A549 (cell line): ENCODE data around the gene MAGI2. TPM values are rescaled to one million over a fixed set of nuclear protein-coding genes. Genes with fewer than 3 reads are reported as not detected.

Experiments used
- ATAC-seq, 2 experiments: fragments of 200-7000 bp in 1 of 2; fragments of >200 bp in 1 of 2; cut with Nextera tagmentation in 1 of 2; cut with Tn5 transposase in 1 of 2; 3 replicates each; pipeline versions ENCODE4 v1.8.0 to v1.9.1; 2018 to 2020; ENCODE audit warnings: mild to moderate bottlenecking in 1 of 2, moderate library complexity in 1 of 2
- CTCF ChIA-PET: fragments of 300-600 bp; sonication (Branson Sonifier 250); formaldehyde crosslinking; extraction: SDS; loops from one replicate; lab custom pipeline; 2021; ENCODE audit warnings: antibody characterized with exemption, inconsistent platforms; lab: Yijun Ruan, JAX
- POLR2A ChIA-PET: fragments of 350-600 bp; formaldehyde crosslinking; extraction: SDS; loops from one replicate; lab custom pipeline; 2021; ENCODE audit warnings: antibody characterized with exemption, inconsistent platforms; lab: Yijun Ruan, JAX
- DNase-seq, 2 experiments: peaks; one replicate each; pipeline versions ENCODE4 v3.0.0 to v3.0.0-alpha.2; 2011 to 2016; ENCODE audit warnings: low read depth in 1 of 2, low spot score in 1 of 2
- FAIRE-seq: peaks from 2 replicates; lab custom pipeline; 2011; peaks lifted over from hg19 to GRCh38; lab: Jason Lieb, UNC
- H3K27ac ChIP-seq, 2 experiments: fragments of >200 bp; sonication (Bioruptor Twin); formaldehyde crosslinking; 3 replicates each; pipeline ENCODE4 v1.5.1; 2016 to 2017
- H3K4me1 ChIP-seq: fragments of >200 bp; sonication (Bioruptor Twin); formaldehyde crosslinking; 3 replicates; pipeline ENCODE4 v1.6.1; 2016
- H3K4me2 ChIP-seq: fragments of >200 bp; sonication (Bioruptor Twin); formaldehyde crosslinking; 3 replicates; pipeline ENCODE4 v1.6.1; 2016
- H3K4me3 ChIP-seq: fragments of >200 bp; sonication (Bioruptor Twin); formaldehyde crosslinking; 3 replicates; pipeline ENCODE4 v1.5.1; 2016
- H3K9me3 ChIP-seq: fragments of >200 bp; sonication (Bioruptor Twin); formaldehyde crosslinking; 3 replicates; pipeline ENCODE4 v1.6.1; 2016
- BHLHE40 ChIP-seq: IDR thresholded peaks from 2 replicates; pipeline ENCODE4 v1.6.1; 2012; ENCODE audit warnings: low read depth, low read length, inconsistent platforms
- CBX2 ChIP-seq: fragments of 200-600 bp; sonication (generic); IDR thresholded peaks from 2 replicates; pipeline ENCODE4 v1.6.1; 2016; ENCODE audit warnings: low read depth, mild to moderate bottlenecking, borderline replicate concordance
- CBX8 ChIP-seq: fragments of 200-600 bp; sonication (generic); IDR thresholded peaks from 2 replicates; pipeline ENCODE4 v1.6.1; 2016
- CHD4 ChIP-seq: fragments of 200-600 bp; sonication (generic); IDR thresholded peaks from 2 replicates; pipeline ENCODE4 v1.6.1; 2016; ENCODE audit warnings: antibody characterized with exemption, mild to moderate bottlenecking, borderline replicate concordance
- ESRRA ChIP-seq: fragments of 150-350 bp; IDR thresholded peaks from 2 replicates; pipeline ENCODE4 v1.6.1; 2014; ENCODE audit warnings: mild to moderate bottlenecking, low read length, borderline replicate concordance
- FOSB ChIP-seq: fragments of 250-450 bp; sonication (Bioruptor Pico); IDR thresholded peaks from 2 replicates; pipeline ENCODE4 v1.5.0; 2020; ENCODE audit warnings: mild to moderate bottlenecking, moderate library complexity
- HEYL ChIP-seq: fragments of 250-450 bp; sonication (Bioruptor Pico); IDR thresholded peaks from 2 replicates; pipeline ENCODE4 v1.8.0; 2021; ENCODE audit warnings: mild to moderate bottlenecking, moderate library complexity
- KDM1A ChIP-seq: fragments of 200-600 bp; sonication (generic); IDR thresholded peaks from 2 replicates; pipeline ENCODE4 v1.6.1; 2016; ENCODE audit warnings: low read depth, mild to moderate bottlenecking
- KDM5A ChIP-seq: fragments of 200-600 bp; sonication (generic); IDR thresholded peaks from 2 replicates; pipeline ENCODE4 v1.6.1; 2016; ENCODE audit warnings: antibody characterized with exemption, mild to moderate bottlenecking
- MAFK ChIP-seq: fragments of 450-650 bp; IDR thresholded peaks from 2 replicates; pipeline ENCODE4 v1.6.1; 2014; ENCODE audit not compliant: partially characterized antibody
- MAZ ChIP-seq: fragments of 150-350 bp; IDR thresholded peaks from 2 replicates; pipeline ENCODE4 v1.6.1; 2014; ENCODE audit warnings: antibody characterized with exemption, low read depth, low read length, borderline replicate concordance
- MYC ChIP-seq: IDR thresholded peaks from 2 replicates; pipeline ENCODE4 v1.6.1; 2012; ENCODE audit warnings: mild to moderate bottlenecking, inconsistent platforms, low read length, improper control_type of control experiment, borderline replicate concordance
- NFE2L2 ChIP-seq: fragments of 150-350 bp; conservative IDR thresholded peaks from 2 replicates; pipeline ENCODE4 v1.6.1; 2014; ENCODE audit warnings: low read length
- PHF8 ChIP-seq: fragments of 200-600 bp; sonication (generic); IDR thresholded peaks from 2 replicates; pipeline ENCODE4 v1.6.1; 2016; ENCODE audit warnings: low read depth, mild to moderate bottlenecking, antibody characterized with exemption, moderate library complexity, borderline replicate concordance
- POLR2AphosphoS2 ChIP-seq: conservative IDR thresholded peaks from 2 replicates; pipeline ENCODE4 v1.6.1; 2012; ENCODE audit warnings: low read length, improper control_type of control experiment, inconsistent platforms
- RAD21 ChIP-seq, 2 experiments: fragments of >200 bp in 1 of 2; sonication (Bioruptor Twin) in 1 of 2; formaldehyde crosslinking in 1 of 2; IDR thresholded peaks in 1 of 2; conservative IDR thresholded peaks in 1 of 2; 2 replicates in 1 of 2; 3 replicates in 1 of 2; pipeline ENCODE4 v1.6.1; 2012 to 2018; ENCODE audit warnings: inconsistent platforms in 1 of 2
- RARB ChIP-seq: fragments of 250-450 bp; sonication (Bioruptor Pico); IDR thresholded peaks from 2 replicates; pipeline ENCODE4 v1.8.0; 2021; ENCODE audit warnings: mild to moderate bottlenecking, moderate library complexity
- ZC3H11A ChIP-seq: fragments of 450-650 bp; IDR thresholded peaks from 2 replicates; pipeline ENCODE4 v1.6.1; 2014; ENCODE audit warnings: antibody characterized with exemption, mild to moderate bottlenecking
- ZNF302 ChIP-seq: fragments of 250-450 bp; sonication (Bioruptor Pico); IDR thresholded peaks from 2 replicates; pipeline ENCODE4 v1.9.0; 2021; ENCODE audit warnings: inconsistent platforms, mild to moderate bottlenecking, moderate library complexity
- ZSCAN20 ChIP-seq: fragments of 250-450 bp; sonication (Bioruptor Pico); IDR thresholded peaks from 2 replicates; pipeline ENCODE4 v1.8.0; 2022; ENCODE audit warnings: mild to moderate bottlenecking, moderate library complexity
- WGBS: methylation state at CpG from one replicate; pipeline ENCODE4 v1.1.6; 2017; ENCODE audit errors: missing lambda C conversion rate; 5-methylcytosine and 5-hydroxymethylcytosine counted together
- polyA plus RNA-seq, 4 experiments: library from polyadenylated mRNA; depleted of rRNA in 3 of 4; stranded (reverse); fragments of >200 nt; fragmentation: RNase III in 1 of 4; extraction: RNeasy Plus Mini Kit Qiagen cat#74134 plus additional on column Dnase treatment in 1 of 4; gene quantifications; 2 replicates in 3 of 4; 3 replicates in 1 of 4; pipeline ENCODE4 v1.2.3, GENCODE V29; 2011 to 2017
- TF ChIP-seq, protein P1 (sequence below): fragments of >200 bp; sonication (Bioruptor Twin); formaldehyde crosslinking; IDR thresholded peaks from 3 replicates; pipeline ENCODE4 v1.5.1; 2016
- TF ChIP-seq, protein P2 (sequence below): fragments of 250-450 bp; sonication (Bioruptor Pico); IDR thresholded peaks from 2 replicates; pipeline ENCODE4 v1.5.0; 2020; ENCODE audit warnings: low read depth, mild to moderate bottlenecking, moderate library complexity
- TF ChIP-seq, protein P3 (sequence below): fragments of >200 bp; sonication (Bioruptor Twin); formaldehyde crosslinking; IDR thresholded peaks from 2 replicates; pipeline ENCODE4 v1.6.1; 2016
- TF ChIP-seq, protein P4 (sequence below): IDR thresholded peaks from 2 replicates; pipeline ENCODE4 v1.6.1; 2012; ENCODE audit warnings: low read depth, borderline replicate concordance
- TF ChIP-seq, protein P5 (sequence below): fragments of 450-650 bp; IDR thresholded peaks from 2 replicates; pipeline ENCODE4 v1.6.1; 2014; ENCODE audit warnings: antibody characterized with exemption
- TF ChIP-seq, protein P6 (sequence below): fragments of >200 bp; sonication (Bioruptor Twin); formaldehyde crosslinking; IDR thresholded peaks from 3 replicates; pipeline ENCODE4 v1.6.1; 2016

Gene MAGI2
- polyA plus RNA-seq, 2 of the 4 experiments (the other 2 are of a cell fraction), result 0.48 to 0.81 TPM

DNA sequence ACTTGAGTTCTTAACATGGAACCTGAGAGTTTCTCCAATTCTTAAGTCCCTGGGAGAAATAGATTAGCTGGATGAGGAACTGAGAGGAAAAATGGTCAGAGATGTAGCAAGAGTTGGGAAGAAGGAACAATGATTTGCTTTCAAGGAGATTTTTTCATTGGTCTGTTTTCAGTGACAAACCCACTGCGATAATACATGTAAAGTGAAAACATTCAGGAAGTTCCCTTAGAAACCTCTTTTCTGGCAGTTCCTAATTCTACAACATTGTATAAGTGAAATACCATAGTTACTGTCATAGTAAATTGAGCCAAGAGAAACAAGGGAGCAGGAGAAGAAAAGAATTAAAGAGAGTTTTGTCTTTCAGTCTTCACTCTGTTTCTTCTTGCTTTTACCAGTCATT is 12.1 kb upstream of the MAGI2 start:
- peaks cover 20% of the 10 kb centered on the region for H3K4me1 ChIP-seq
- no peak overlapping the region for H3K4me2 ChIP-seq
- TF ChIP-seq, protein P1, sequence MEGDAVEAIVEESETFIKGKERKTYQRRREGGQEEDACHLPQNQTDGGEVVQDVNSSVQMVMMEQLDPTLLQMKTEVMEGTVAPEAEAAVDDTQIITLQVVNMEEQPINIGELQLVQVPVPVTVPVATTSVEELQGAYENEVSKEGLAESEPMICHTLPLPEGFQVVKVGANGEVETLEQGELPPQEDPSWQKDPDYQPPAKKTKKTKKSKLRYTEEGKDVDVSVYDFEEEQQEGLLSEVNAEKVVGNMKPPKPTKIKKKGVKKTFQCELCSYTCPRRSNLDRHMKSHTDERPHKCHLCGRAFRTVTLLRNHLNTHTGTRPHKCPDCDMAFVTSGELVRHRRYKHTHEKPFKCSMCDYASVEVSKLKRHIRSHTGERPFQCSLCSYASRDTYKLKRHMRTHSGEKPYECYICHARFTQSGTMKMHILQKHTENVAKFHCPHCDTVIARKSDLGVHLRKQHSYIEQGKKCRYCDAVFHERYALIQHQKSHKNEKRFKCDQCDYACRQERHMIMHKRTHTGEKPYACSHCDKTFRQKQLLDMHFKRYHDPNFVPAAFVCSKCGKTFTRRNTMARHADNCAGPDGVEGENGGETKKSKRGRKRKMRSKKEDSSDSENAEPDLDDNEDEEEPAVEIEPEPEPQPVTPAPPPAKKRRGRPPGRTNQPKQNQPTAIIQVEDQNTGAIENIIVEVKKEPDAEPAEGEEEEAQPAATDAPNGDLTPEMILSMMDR, result no peak
- TF ChIP-seq, protein P2, sequence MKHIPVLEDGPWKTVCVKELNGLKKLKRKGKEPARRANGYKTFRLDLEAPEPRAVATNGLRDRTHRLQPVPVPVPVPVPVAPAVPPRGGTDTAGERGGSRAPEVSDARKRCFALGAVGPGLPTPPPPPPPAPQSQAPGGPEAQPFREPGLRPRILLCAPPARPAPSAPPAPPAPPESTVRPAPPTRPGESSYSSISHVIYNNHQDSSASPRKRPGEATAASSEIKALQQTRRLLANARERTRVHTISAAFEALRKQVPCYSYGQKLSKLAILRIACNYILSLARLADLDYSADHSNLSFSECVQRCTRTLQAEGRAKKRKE (CRISPR knock-in tag), result no peak
- TF ChIP-seq ZSCAN20 (CRISPR knock-in tag), result no peak
- TF ChIP-seq, protein P3, sequence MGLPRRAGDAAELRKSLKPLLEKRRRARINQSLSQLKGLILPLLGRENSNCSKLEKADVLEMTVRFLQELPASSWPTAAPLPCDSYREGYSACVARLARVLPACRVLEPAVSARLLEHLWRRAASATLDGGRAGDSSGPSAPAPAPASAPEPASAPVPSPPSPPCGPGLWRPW, result no peak
- TF ChIP-seq HEYL (CRISPR knock-in tag), result no peak
- no peak for TF ChIP-seq RARB (CRISPR knock-in tag)
- TF ChIP-seq, protein P4, sequence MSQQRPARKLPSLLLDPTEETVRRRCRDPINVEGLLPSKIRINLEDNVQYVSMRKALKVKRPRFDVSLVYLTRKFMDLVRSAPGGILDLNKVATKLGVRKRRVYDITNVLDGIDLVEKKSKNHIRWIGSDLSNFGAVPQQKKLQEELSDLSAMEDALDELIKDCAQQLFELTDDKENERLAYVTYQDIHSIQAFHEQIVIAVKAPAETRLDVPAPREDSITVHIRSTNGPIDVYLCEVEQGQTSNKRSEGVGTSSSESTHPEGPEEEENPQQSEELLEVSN, result no peak
- TF ChIP-seq KDM5A, result no peak
- no peak for TF ChIP-seq BHLHE40
- no peak for TF ChIP-seq POLR2AphosphoS2
- TF ChIP-seq RAD21 (conservative IDR thresholded peaks at IDR 0.05 in 1 of 2, IDR thresholded peaks at IDR 0.05 in 1 of 2), result no peak
- CTCF ChIA-PET, result no interaction called here
- ATAC-seq (no peak), FAIRE-seq (no peak), DNase-seq (no peak)
- H3K27ac ChIP-seq, result no peak overlapping the region
- no peak overlapping the region for H3K4me3 ChIP-seq
- POLR2A ChIA-PET, result no interaction called here
- WGBS, result 94% methylated on average over 1 of the region's 1 CpG
- H3K9me3 ChIP-seq, result no peaks in the 10 kb centered on the region

DNA sequence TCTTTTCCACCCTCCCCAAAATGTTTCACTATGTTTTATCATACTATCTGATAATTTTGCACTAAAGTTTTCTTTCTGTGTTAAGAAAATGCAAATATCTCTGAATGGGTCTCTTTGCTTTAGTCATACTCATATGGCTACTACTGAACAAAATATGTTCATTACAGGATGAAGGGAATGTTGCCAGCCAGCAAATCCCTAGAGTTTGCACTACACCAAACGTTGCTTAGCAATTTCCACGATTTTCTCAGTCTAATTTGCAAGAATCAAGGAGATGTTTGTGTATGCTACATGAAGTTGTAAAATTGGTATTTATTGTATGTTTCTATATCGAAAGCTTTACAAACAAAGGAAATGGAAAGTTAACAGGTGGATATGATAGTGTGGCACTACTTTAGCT is 10.6 kb upstream of the MAGI2 start:
- FAIRE-seq (no peak), DNase-seq (no peak), ATAC-seq (no peak)
- CTCF ChIA-PET, result no interaction called here
- no peaks in the 10 kb centered on the region for H3K9me3 ChIP-seq
- no peak overlapping the region for H3K4me2 ChIP-seq
- WGBS, result 86% methylated on average over 3 of the region's 3 CpGs
- no peak overlapping the region for H3K4me3 ChIP-seq
- POLR2A ChIA-PET, result no interaction called here
- TF ChIP-seq MAFK (no peak), KDM1A (no peak), ZC3H11A (no peak), MYC (no peak), FOSB (no peak), CBX8 (no peak), NFE2L2 (no peak), KDM5A (no peak), CBX2 (no peak), ESRRA (no peak), ZSCAN20 (CRISPR knock-in tag) (no peak), ZNF302 (CRISPR knock-in tag) (no peak), CHD4 (no peak), MAZ (no peak), PHF8 (no peak)
- TF ChIP-seq, protein P5, sequence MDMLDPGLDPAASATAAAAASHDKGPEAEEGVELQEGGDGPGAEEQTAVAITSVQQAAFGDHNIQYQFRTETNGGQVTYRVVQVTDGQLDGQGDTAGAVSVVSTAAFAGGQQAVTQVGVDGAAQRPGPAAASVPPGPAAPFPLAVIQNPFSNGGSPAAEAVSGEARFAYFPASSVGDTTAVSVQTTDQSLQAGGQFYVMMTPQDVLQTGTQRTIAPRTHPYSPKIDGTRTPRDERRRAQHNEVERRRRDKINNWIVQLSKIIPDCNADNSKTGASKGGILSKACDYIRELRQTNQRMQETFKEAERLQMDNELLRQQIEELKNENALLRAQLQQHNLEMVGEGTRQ, result no peak
- TF ChIP-seq, protein P3, result no peak
- TF ChIP-seq, protein P6, sequence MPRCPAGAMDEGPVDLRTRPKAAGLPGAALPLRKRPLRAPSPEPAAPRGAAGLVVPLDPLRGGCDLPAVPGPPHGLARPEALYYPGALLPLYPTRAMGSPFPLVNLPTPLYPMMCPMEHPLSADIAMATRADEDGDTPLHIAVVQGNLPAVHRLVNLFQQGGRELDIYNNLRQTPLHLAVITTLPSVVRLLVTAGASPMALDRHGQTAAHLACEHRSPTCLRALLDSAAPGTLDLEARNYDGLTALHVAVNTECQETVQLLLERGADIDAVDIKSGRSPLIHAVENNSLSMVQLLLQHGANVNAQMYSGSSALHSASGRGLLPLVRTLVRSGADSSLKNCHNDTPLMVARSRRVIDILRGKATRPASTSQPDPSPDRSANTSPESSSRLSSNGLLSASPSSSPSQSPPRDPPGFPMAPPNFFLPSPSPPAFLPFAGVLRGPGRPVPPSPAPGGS, result no peak
- TF ChIP-seq, protein P4, result no peak
- TF ChIP-seq, protein P2 (CRISPR knock-in tag), result no peak
- H3K4me1 ChIP-seq, result peaks cover 33% of the 10 kb centered on the region
- no peak overlapping the region for H3K27ac ChIP-seq
